Activated T-cell treated with anti-CD3 and anti-CD28 coated beads for 48 hours (primary cell): ENCODE results near the gene FAF1.

ENCODE experiments used
- DNase-seq: peaks from one replicate; pipeline ENCODE4 v3.0.0-alpha.2; 2020; ENCODE audit warnings: low read depth

FAF1 gene

GRCh38 chr1:50415235-50416149, 544.6 kb downstream of the FAF1 start:
- DNase-seq: no peak

- DNase-seq: no peak
Measured at GRCh38 chr1:50414853-50415234, 545.2 kb downstream of the FAF1 start.

GRCh38 chr1:50412813-50413476, 547.1 kb downstream of the FAF1 start:
- no peak for DNase-seq

GRCh38 chr1:50405814-50406213, 554.3 kb downstream of the FAF1 start:
- no peak for DNase-seq

- DNase-seq: no peak
Measured at GRCh38 chr1:50393522-50394120, 566.4 kb downstream of the FAF1 start.
